Body of pancreas (tissue), 4 donors: Measurements from ENCODE around the gene RTP2.

ENCODE experiments used
- POLR2A ChIP-seq, 3 donors: fragments of 450-650 bp; IDR thresholded peaks; one replicate each; pipeline ENCODE4 v1.6.1; 2016; ENCODE audit warnings: antibody characterized with exemption in 3 of 3, mild to moderate bottlenecking in 2 of 3
- TF ChIP-seq, protein P1 (sequence below), 7 experiments: fragments of 450-650 bp in 4 of 7; fragments of 200-600 bp in 3 of 7; sonication (generic) in 3 of 7; IDR thresholded peaks; one replicate each; pipeline ENCODE4 v1.5.1; 2016 to 2019; ENCODE audit warnings: antibody characterized with exemption in 7 of 7

DNA sequence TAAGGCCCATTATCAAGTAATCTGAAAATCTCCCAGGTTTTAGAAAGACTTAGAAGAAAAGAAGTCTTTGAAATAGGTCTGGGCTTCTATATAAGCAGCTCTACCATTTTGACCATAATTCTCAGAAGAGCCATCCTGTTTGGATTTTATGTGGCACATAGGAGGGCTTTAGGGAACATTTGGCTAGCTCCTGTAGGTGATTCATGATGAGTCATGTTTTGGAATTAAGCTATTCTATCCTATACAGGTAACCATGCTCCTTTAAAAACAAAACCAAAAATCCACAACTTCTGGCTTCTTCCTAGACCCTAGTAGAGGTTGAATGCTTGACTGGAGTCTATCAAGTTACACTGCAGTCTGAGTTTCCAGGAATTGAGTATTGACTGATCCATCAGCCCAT lies 41.1 kb downstream of the RTP2 start:
- TF ChIP-seq, protein P1, sequence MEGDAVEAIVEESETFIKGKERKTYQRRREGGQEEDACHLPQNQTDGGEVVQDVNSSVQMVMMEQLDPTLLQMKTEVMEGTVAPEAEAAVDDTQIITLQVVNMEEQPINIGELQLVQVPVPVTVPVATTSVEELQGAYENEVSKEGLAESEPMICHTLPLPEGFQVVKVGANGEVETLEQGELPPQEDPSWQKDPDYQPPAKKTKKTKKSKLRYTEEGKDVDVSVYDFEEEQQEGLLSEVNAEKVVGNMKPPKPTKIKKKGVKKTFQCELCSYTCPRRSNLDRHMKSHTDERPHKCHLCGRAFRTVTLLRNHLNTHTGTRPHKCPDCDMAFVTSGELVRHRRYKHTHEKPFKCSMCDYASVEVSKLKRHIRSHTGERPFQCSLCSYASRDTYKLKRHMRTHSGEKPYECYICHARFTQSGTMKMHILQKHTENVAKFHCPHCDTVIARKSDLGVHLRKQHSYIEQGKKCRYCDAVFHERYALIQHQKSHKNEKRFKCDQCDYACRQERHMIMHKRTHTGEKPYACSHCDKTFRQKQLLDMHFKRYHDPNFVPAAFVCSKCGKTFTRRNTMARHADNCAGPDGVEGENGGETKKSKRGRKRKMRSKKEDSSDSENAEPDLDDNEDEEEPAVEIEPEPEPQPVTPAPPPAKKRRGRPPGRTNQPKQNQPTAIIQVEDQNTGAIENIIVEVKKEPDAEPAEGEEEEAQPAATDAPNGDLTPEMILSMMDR (IDR thresholded peaks at IDR 0.05) = no peak
- no peak for TF ChIP-seq POLR2A (IDR thresholded peaks at IDR 0.05)
